Liver (tissue), 9 donors: ENCODE data around the gene SLC13A2. TPM values are rescaled to one million over a fixed set of nuclear protein-coding genes. Genes with fewer than 3 reads are reported as not detected.

Experiments
- DNase-seq: peaks from one replicate; pipeline ENCODE4 v3.0.0-alpha.2; 2017; ENCODE audit warnings: low spot score
- H3K27ac ChIP-seq, 2 donors: one replicate each; pipeline ENCODE4 v1.7.0; 2013; ENCODE audit warnings: inconsistent platforms in 2 of 2, low read length in 2 of 2, control low read depth in 1 of 2, low read depth in 1 of 2, mild to moderate bottlenecking in 1 of 2
- H3K27me3 ChIP-seq, 4 donors: one replicate each; pipeline versions ENCODE4 v1.6.1 to v1.7.0; 2013; ENCODE audit warnings: low read length in 3 of 4, inconsistent platforms in 1 of 4, mild to moderate bottlenecking in 1 of 4, moderate library complexity in 1 of 4; ENCODE audit not compliant: control insufficient read depth in 4 of 4, insufficient read depth in 4 of 4
- H3K36me3 ChIP-seq, 4 donors: one replicate each; pipeline versions ENCODE4 v1.6.1 to v1.7.0; 2013; ENCODE audit warnings: low read length in 3 of 4, mild to moderate bottlenecking in 3 of 4, low read depth in 1 of 4, moderate library complexity in 1 of 4; ENCODE audit not compliant: control insufficient read depth in 4 of 4, insufficient read depth in 3 of 4
- H3K4me1 ChIP-seq, 4 donors: one replicate each; pipeline versions ENCODE4 v1.6.1 to v1.7.0; 2013; ENCODE audit warnings: low read length in 3 of 4, mild to moderate bottlenecking in 3 of 4, moderate library complexity in 1 of 4; ENCODE audit not compliant: control insufficient read depth in 4 of 4, insufficient read depth in 4 of 4
- H3K4me3 ChIP-seq, 3 donors: one replicate each; pipeline versions ENCODE4 v1.6.1 to v1.7.0; 2013; ENCODE audit warnings: low read length in 3 of 3, control low read depth in 1 of 3, low read depth in 1 of 3, mild to moderate bottlenecking in 1 of 3
- H3K9ac ChIP-seq, 2 donors: one replicate each; pipeline ENCODE4 v1.7.0; 2013; ENCODE audit warnings: low read length in 2 of 2, mild to moderate bottlenecking in 2 of 2, moderate library complexity in 2 of 2, control low read depth in 1 of 2, low read depth in 1 of 2
- H3K9me3 ChIP-seq, 4 donors: one replicate each; pipeline versions ENCODE4 v1.6.1 to v1.7.0; 2013; ENCODE audit warnings: low read length in 3 of 4; ENCODE audit not compliant: control insufficient read depth in 4 of 4
- CTCF ChIP-seq: fragments of 150-350 bp; IDR thresholded peaks from 2 replicates; pipeline ENCODE4 v1.5.1; 2017; ENCODE audit warnings: improper control_type of control experiment, low read depth, low read length; ENCODE audit not compliant: missing input control
- FOXA1 ChIP-seq: IDR thresholded peaks from 2 replicates; pipeline ENCODE4 v1.6.1; 2016; ENCODE audit warnings: antibody characterized with exemption
- FOXA2 ChIP-seq: IDR thresholded peaks from 2 replicates; pipeline ENCODE4 v1.6.1; 2016; ENCODE audit warnings: antibody characterized with exemption
- GABPA ChIP-seq, 2 donors: IDR thresholded peaks in 1 of 2; conservative IDR thresholded peaks in 1 of 2; 2 replicates each; pipeline ENCODE4 v1.6.1; 2016; ENCODE audit warnings: antibody characterized with exemption in 2 of 2, mild to moderate bottlenecking in 1 of 2, moderate library complexity in 1 of 2
- HNF4A ChIP-seq, 2 donors: conservative IDR thresholded peaks; 2 replicates each; pipeline ENCODE4 v1.6.1; 2016; ENCODE audit warnings: antibody characterized with exemption in 2 of 2, mild to moderate bottlenecking in 2 of 2
- HNF4G ChIP-seq: IDR thresholded peaks from 2 replicates; pipeline ENCODE4 v1.6.1; 2016; ENCODE audit warnings: antibody characterized with exemption
- NR2F2 ChIP-seq: IDR thresholded peaks from 2 replicates; pipeline ENCODE4 v1.6.1; 2016; ENCODE audit warnings: antibody characterized with exemption
- RAD21 ChIP-seq, 2 donors: IDR thresholded peaks; 2 replicates each; pipeline ENCODE4 v1.6.1; 2016; ENCODE audit warnings: antibody characterized with exemption in 2 of 2, mild to moderate bottlenecking in 2 of 2
- REST ChIP-seq: IDR thresholded peaks from 2 replicates; pipeline ENCODE4 v1.6.1; 2016; ENCODE audit warnings: antibody characterized with exemption, mild to moderate bottlenecking
- RXRA ChIP-seq, 2 donors: IDR thresholded peaks; 2 replicates each; pipeline ENCODE4 v1.6.1; 2017 to 2018; ENCODE audit warnings: antibody characterized with exemption in 2 of 2, mild to moderate bottlenecking in 1 of 2
- SP1 ChIP-seq: IDR thresholded peaks from 2 replicates; pipeline ENCODE4 v1.6.1; 2018; ENCODE audit warnings: antibody characterized with exemption, mild to moderate bottlenecking
- TAF1 ChIP-seq: conservative IDR thresholded peaks from 2 replicates; pipeline ENCODE4 v1.6.1; 2016; ENCODE audit warnings: antibody characterized with exemption, mild to moderate bottlenecking
- YY1 ChIP-seq: IDR thresholded peaks from 2 replicates; pipeline ENCODE4 v1.6.1; 2016; ENCODE audit warnings: antibody characterized with exemption, mild to moderate bottlenecking
- WGBS: extraction: QIAGEN DNeasy Blood & Tissue Kit; methylation state at CpG from one replicate; pipeline ENCODE4 v1.1.7; 2013; 5-methylcytosine and 5-hydroxymethylcytosine counted together
- polyA plus RNA-seq, 2 donors: library from polyadenylated mRNA; stranded (reverse) in 1 of 2; unstranded in 1 of 2; fragments of 200-250 nt in 1 of 2; fragments of >200 nt in 1 of 2; fragmentation: Nextera tagmentation in 1 of 2; extraction: Ambion mirVana in 1 of 2; gene quantifications; one replicate each; pipeline versions ENCODE4 v1.2.1 to v1.2.3, GENCODE V29; 2013 to 2015
- total RNA-seq, 2 donors: library from RNA; depleted of rRNA; stranded (reverse); fragments of >200 nt; gene quantifications; one replicate each; pipeline ENCODE4 v1.2.3, GENCODE V29; 2014
- TF ChIP-seq, protein P1 (sequence below): IDR thresholded peaks from 2 replicates; pipeline ENCODE4 v1.6.1; 2016; ENCODE audit warnings: antibody characterized with exemption
- TF ChIP-seq, protein P2 (sequence below): IDR thresholded peaks from 2 replicates; pipeline ENCODE4 v1.6.1; 2016; ENCODE audit warnings: antibody characterized with exemption
- donor health status: healthy.
- donor health status: healthy.
- donor health status: healthy.
- donor health status: healthy.
- donor health status: healthy.

SLC13A2 gene
- total and polyA plus RNA-seq, 4 donors: 0.10 to 0.52 (median 0.36) TPM

DNA sequence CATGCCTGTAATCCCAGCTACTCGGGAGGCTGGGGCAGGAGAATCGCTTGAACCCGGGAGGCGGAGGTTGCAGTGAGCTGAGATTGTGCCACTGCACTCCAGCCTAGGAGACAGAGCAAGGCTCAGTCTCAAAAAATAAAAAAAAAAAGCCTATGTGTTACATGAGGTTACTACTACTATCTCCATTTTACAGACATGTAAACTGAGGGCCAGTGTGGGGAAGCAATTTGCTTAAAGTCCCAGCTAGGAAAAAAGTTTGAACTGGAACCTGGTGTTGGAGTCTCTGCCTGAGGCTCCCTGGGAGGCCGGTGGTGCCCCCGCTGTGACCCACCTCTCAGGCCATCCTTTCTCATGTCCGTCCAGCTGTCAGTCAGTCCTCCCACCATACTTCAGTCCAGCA lies 4.5 kb downstream of the SLC13A2 start:
- H3K9me3 ChIP-seq: no peaks in the 10 kb centered on the region
- no peak for DNase-seq
- no peak overlapping the region for H3K4me3 ChIP-seq
- H3K9ac ChIP-seq: no peak overlapping the region
- 95% methylated on average over 7 of the region's 7 CpGs for WGBS
- no peak overlapping the region for H3K27ac ChIP-seq
- H3K36me3 ChIP-seq: no peaks in the 10 kb centered on the region
- TF ChIP-seq, protein P1, sequence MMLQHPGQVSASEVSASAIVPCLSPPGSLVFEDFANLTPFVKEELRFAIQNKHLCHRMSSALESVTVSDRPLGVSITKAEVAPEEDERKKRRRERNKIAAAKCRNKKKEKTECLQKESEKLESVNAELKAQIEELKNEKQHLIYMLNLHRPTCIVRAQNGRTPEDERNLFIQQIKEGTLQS: no peak
- no peak for TF ChIP-seq NR2F2
- TF ChIP-seq FOXA1: no peak
- TF ChIP-seq YY1: no peak
- no peak for TF ChIP-seq SP1
- TF ChIP-seq REST: no peak
- no peak for TF ChIP-seq GABPA (IDR thresholded peaks at IDR 0.05 in 1 of 2, conservative IDR thresholded peaks at IDR 0.05 in 1 of 2)
- TF ChIP-seq, protein P2, sequence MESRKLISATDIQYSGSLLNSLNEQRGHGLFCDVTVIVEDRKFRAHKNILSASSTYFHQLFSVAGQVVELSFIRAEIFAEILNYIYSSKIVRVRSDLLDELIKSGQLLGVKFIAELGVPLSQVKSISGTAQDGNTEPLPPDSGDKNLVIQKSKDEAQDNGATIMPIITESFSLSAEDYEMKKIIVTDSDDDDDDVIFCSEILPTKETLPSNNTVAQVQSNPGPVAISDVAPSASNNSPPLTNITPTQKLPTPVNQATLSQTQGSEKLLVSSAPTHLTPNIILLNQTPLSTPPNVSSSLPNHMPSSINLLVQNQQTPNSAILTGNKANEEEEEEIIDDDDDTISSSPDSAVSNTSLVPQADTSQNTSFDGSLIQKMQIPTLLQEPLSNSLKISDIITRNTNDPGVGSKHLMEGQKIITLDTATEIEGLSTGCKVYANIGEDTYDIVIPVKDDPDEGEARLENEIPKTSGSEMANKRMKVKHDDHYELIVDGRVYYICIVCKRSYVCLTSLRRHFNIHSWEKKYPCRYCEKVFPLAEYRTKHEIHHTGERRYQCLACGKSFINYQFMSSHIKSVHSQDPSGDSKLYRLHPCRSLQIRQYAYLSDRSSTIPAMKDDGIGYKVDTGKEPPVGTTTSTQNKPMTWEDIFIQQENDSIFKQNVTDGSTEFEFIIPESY: no peak
- no peak for TF ChIP-seq HNF4A (conservative IDR thresholded peaks at IDR 0.05)
- TF ChIP-seq TAF1: no peak
- TF ChIP-seq RXRA (IDR thresholded peaks at IDR 0.05): no peak
- no peak for TF ChIP-seq FOXA2
- TF ChIP-seq HNF4G: no peak
- TF ChIP-seq RAD21 (IDR thresholded peaks at IDR 0.05): no peak
- no peak for TF ChIP-seq CTCF
- H3K27me3 ChIP-seq: no peaks in the 10 kb centered on the region
- H3K4me1 ChIP-seq: peaks cover 2 to 9% (median 7%) of the 10 kb centered on the region in 4 donors
